Measurements from ENCODE around the gene STX4. TPM values are rescaled to one million over a fixed set of nuclear protein-coding genes. Genes with fewer than 3 reads are reported as not detected.

Gene STX4
- total RNA-seq, 4 donors from 2014 or later = 19.0 to 35.9 (median 25.1) TPM

- peaks cover 7 to 96% (median 21%) of the 10 kb centered on the region in 3 donors for H3K36me3 ChIP-seq
- no peaks in the 10 kb centered on the region for H3K9me3 ChIP-seq
- peaks cover 0 to 15% (median 2%) of the 10 kb centered on the region in 3 donors for H3K4me1 ChIP-seq
- no peaks in the 10 kb centered on the region for H3K27me3 ChIP-seq
- WGBS, 2 donors = 91 to 94% methylated on average over 8 to 9 of the region's 18 CpGs
- intact Hi-C loops (cut with DNase I) = no loop called here
- TF ChIP-seq POLR2A (IDR thresholded peaks at IDR 0.05) = no peak
- TF ChIP-seq CTCF (IDR thresholded peaks at IDR 0.05) = no peak
- H3K4me3 ChIP-seq = no peak overlapping the region
- DNase-seq = no peak
- H3K27ac ChIP-seq = no peak overlapping the region
Observed at GRCh38 chr16:31085873-31086628, 52.7 kb downstream of the STX4 start.

- TF ChIP-seq CTCF (IDR thresholded peaks at IDR 0.05) (no peak), POLR2A (IDR thresholded peaks at IDR 0.05) (no peak)
- WGBS, 2 donors = 76% methylated on average over 3 of the region's 6 CpGs; no CpG with 5 or more reads in 1 of the 2 donors
- intact Hi-C loops (cut with DNase I) = no loop called here
- Histone ChIP-seq H3K4me3 (no peak overlapping the region), H3K36me3 (peaks cover 7 to 96% (median 18%) of the 10 kb centered on the region in 3 donors), H3K4me1 (peaks cover 0 to 9% (median 2%) of the 10 kb centered on the region in 3 donors), H3K27ac (no peak overlapping the region), H3K27me3 (no peaks in the 10 kb centered on the region), H3K9me3 (no peaks in the 10 kb centered on the region)
- DNase-seq = no peak
Observed at GRCh38 chr16:31086629-31086906, 53.2 kb downstream of the STX4 start.

- no peak overlapping the region for H3K27ac ChIP-seq
- no peaks in the 10 kb centered on the region for H3K9me3 ChIP-seq
- H3K4me1 ChIP-seq = peaks cover 0 to under 1% (median 0%) of the 10 kb centered on the region in 3 donors
- no peak overlapping the region for H3K4me3 ChIP-seq
- intact Hi-C loops (cut with DNase I) = no loop called here
- DNase-seq = no peak
- peaks cover 7 to 89% (median 17%) of the 10 kb centered on the region in 3 donors for H3K36me3 ChIP-seq
- no peaks in the 10 kb centered on the region for H3K27me3 ChIP-seq
- TF ChIP-seq POLR2A (IDR thresholded peaks at IDR 0.05) (no peak), CTCF (IDR thresholded peaks at IDR 0.05) (no peak)
- WGBS, 2 donors = 80 to 92% methylated on average over 1 to 4 of the region's 8 CpGs
Observed at GRCh38 chr16:31087481-31087880, 54.1 kb downstream of the STX4 start.

- TF ChIP-seq POLR2A (IDR thresholded peaks at IDR 0.05) (no peak), CTCF (IDR thresholded peaks at IDR 0.05) (no peak)
- peaks cover 7 to 84% (median 17%) of the 10 kb centered on the region in 3 donors for H3K36me3 ChIP-seq
- no peak overlapping the region for H3K4me3 ChIP-seq
- 63 to 75% methylated on average over 1 to 3 of the region's 5 CpGs for WGBS, 2 donors
- H3K27me3 ChIP-seq = no peaks in the 10 kb centered on the region
- DNase-seq = no peak
- H3K9me3 ChIP-seq = no peaks in the 10 kb centered on the region
- peaks cover 0 to 5% (median 2%) of the 10 kb centered on the region in 3 donors for H3K4me1 ChIP-seq
- intact Hi-C loops (cut with DNase I) = no loop called here
- no peak overlapping the region for H3K27ac ChIP-seq
Observed at GRCh38 chr16:31087971-31088370, 54.6 kb downstream of the STX4 start.

DNA sequence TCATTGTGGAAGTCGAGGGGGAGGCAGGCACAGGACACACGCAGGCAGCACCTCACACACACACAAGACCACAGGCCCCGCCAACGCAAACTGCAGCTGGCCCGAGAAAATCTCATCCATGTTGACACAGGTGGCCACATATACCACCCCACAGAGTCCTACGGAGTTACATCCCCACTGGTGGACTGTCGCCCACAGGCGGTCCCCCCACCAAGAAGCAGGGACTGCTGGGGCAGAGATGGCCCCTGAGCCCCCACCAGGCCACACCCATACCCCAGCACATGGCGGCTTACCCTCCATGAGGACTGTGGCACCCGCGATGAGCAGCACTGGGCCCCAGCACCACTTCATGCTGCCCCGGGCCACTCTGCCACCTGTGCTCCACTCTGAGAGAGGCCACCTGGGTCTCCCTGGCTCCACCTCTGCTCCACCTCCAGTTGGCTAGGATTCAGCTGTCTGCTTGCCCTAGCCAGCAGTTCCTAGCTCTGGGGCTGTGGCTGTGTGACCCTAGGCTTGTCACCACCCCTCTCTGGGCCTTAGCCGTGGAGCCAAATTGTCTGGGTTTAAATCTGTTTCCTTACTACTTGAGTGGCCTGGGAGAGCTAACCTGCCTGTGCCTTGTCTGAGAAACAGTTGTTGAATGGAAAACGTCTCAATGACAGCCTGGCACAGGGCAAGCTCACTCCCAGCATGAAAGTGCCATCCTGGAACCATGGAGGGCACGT, 55.3 kb downstream of the STX4 start, which contains the start of gene PRSS53:
Gene PRSS53 (minus strand): TSS at position 485 of the 725 bp plus-strand sequence. CDS start 134 bp downstream, at position 351.
- H3K9me3 ChIP-seq = no peaks in the 10 kb centered on the region
- H3K36me3 ChIP-seq = peaks cover 7 to 78% (median 16%) of the 10 kb centered on the region in 3 donors
- TF ChIP-seq CTCF (IDR thresholded peaks at IDR 0.05) (no peak), POLR2A (IDR thresholded peaks at IDR 0.05) (no peak)
- 77 to 81% methylated on average over 6 of the region's 15 CpGs for WGBS, 2 donors
- H3K27ac ChIP-seq = no peak within 1 kb of the TSS
- H3K27me3 ChIP-seq = no peaks in the 10 kb centered on the region
- DNase-seq = no peak
- H3K4me3 ChIP-seq = no peak within 1 kb of the TSS
- intact Hi-C loops (cut with DNase I) = no loop called here
- peaks cover 0 to 12% (median 8%) of the 10 kb centered on the region in 3 donors for H3K4me1 ChIP-seq

Data from esophagus squamous epithelium (tissue), 5 donors.